IMR-90 (cell line): Measurements from ENCODE around the gene BMP7. TPM values are rescaled to one million over a fixed set of nuclear protein-coding genes. Genes with fewer than 3 reads are reported as not detected.

Experiments
- ATAC-seq: fragments of 200-7000 bp; cut with Tn5 transposase; 2 replicates; pipeline ENCODE4 v1.9.1; 2020; ENCODE audit warnings: low read depth, mild to moderate bottlenecking, moderate library complexity
- BruUV-seq: library from RNA; stranded (reverse); fragments of 400-500 nt; replicated peaks from 2 replicates; lab custom pipeline; 2021; lab: Mats Ljungman, UMichigan
- CTCF ChIA-PET: fragments of 300-600 bp; formaldehyde crosslinking; extraction: SDS; loops from one replicate; lab custom pipeline; 2021; ENCODE audit warnings: antibody characterized with exemption; lab: Yijun Ruan, JAX
- POLR2A ChIA-PET: fragments of 300-600 bp; sonication (Branson Sonifier 250); formaldehyde crosslinking; loops from one replicate; lab custom pipeline; 2022; ENCODE audit warnings: antibody characterized with exemption; ENCODE audit not compliant: unreplicated experiment; lab: Charles Lee
- DNase-seq: peaks from one replicate; pipeline ENCODE4 v3.0.0; 2013
- H2AFZ ChIP-seq: replicated peaks from 2 replicates; pipeline ENCODE3; 2013; ENCODE audit warnings: low read length, mild to moderate bottlenecking; ENCODE audit not compliant: poor library complexity
- H2AK5ac ChIP-seq: 2 replicates; pipeline ENCODE4 v1.6.1; 2013; ENCODE audit warnings: low read depth, low read length, inconsistent platforms
- H2AK9ac ChIP-seq: replicated peaks from 2 replicates; pipeline ENCODE3; 2013; ENCODE audit warnings: mild to moderate bottlenecking, low read depth, low read length, moderate library complexity; ENCODE audit not compliant: poor library complexity
- H2BK120ac ChIP-seq: 2 replicates; pipeline ENCODE4 v1.6.1; 2013; ENCODE audit warnings: low read depth, low read length, inconsistent platforms
- H2BK15ac ChIP-seq: 3 replicates; pipeline ENCODE4 v1.6.1; 2013; ENCODE audit warnings: low read depth, low read length, inconsistent platforms
- H2BK20ac ChIP-seq: 2 replicates; pipeline ENCODE4 v1.6.1; 2013; ENCODE audit warnings: low read depth, mild to moderate bottlenecking, inconsistent platforms, low read length, moderate library complexity
- H2BK5ac ChIP-seq: 2 replicates; pipeline ENCODE4 v1.6.1; 2013; ENCODE audit warnings: mild to moderate bottlenecking, low read depth, low read length, inconsistent platforms; ENCODE audit not compliant: poor library complexity, severe bottlenecking
- H3K14ac ChIP-seq: replicated peaks from 2 replicates; pipeline ENCODE4 v1.6.1; 2013; ENCODE audit warnings: low read depth, low read length, inconsistent platforms
- H3K18ac ChIP-seq: 2 replicates; pipeline ENCODE4 v1.6.1; 2013; ENCODE audit warnings: low read depth, low read length, control low read depth
- H3K23ac ChIP-seq: 2 replicates; pipeline ENCODE4 v1.6.1; 2013; ENCODE audit warnings: low read depth, low read length, inconsistent platforms
- H3K27ac ChIP-seq: 2 replicates; pipeline ENCODE4 v1.5.1; 2013; ENCODE audit warnings: mild to moderate bottlenecking, control low read depth, low read length; ENCODE audit not compliant: insufficient read depth
- H3K27me3 ChIP-seq: 2 replicates; pipeline ENCODE4 v1.6.1; 2013; ENCODE audit warnings: low read length; ENCODE audit not compliant: control insufficient read depth, insufficient read depth
- H3K36me3 ChIP-seq: 2 replicates; pipeline ENCODE4 v1.6.1; 2013; ENCODE audit warnings: low read length, mixed read lengths; ENCODE audit not compliant: control insufficient read depth, insufficient read depth
- H3K4ac ChIP-seq: 2 replicates; pipeline ENCODE4 v1.6.1; 2013; ENCODE audit warnings: low read depth, low read length, inconsistent platforms
- H3K4me1 ChIP-seq: 2 replicates; pipeline ENCODE4 v1.6.1; 2013; ENCODE audit warnings: low read length, mixed read lengths; ENCODE audit not compliant: control insufficient read depth, insufficient read depth
- H3K4me2 ChIP-seq: 2 replicates; pipeline ENCODE4 v1.6.1; 2013; ENCODE audit warnings: low read depth, mild to moderate bottlenecking, control low read depth, low read length, moderate library complexity
- H3K4me3 ChIP-seq: 2 replicates; pipeline ENCODE4 v1.5.1; 2013; ENCODE audit warnings: low read depth, mild to moderate bottlenecking, control low read depth, low read length, moderate library complexity; ENCODE audit not compliant: insufficient read depth
- H3K56ac ChIP-seq: 2 replicates; pipeline ENCODE4 v1.6.1; 2013; ENCODE audit warnings: low read length, inconsistent platforms; ENCODE audit not compliant: insufficient read depth; ENCODE audit errors: extremely low read depth
- H3K79me1 ChIP-seq, 2 experiments: 2 replicates each; pipeline ENCODE4 v1.6.1; 2013; ENCODE audit warnings: low read length in 2 of 2, inconsistent platforms in 1 of 2, low read depth in 1 of 2
- H3K9ac ChIP-seq: 2 replicates; pipeline ENCODE4 v1.6.1; 2013; ENCODE audit warnings: low read depth, low read length, control low read depth
- H3K9me1 ChIP-seq: 2 replicates; pipeline ENCODE4 v1.6.1; 2013; ENCODE audit warnings: low read length, inconsistent platforms; ENCODE audit not compliant: insufficient read depth
- H3K9me3 ChIP-seq: 2 replicates; pipeline ENCODE4 v1.6.1; 2013; ENCODE audit warnings: low read length; ENCODE audit not compliant: control insufficient read depth, insufficient read depth
- H4K20me1 ChIP-seq: 2 replicates; pipeline ENCODE4 v1.6.1; 2013; ENCODE audit warnings: low read length, inconsistent platforms; ENCODE audit not compliant: insufficient read depth
- H4K5ac ChIP-seq: 2 replicates; pipeline ENCODE4 v1.6.1; 2013; ENCODE audit warnings: mild to moderate bottlenecking, low read depth, low read length, control low read depth
- H4K8ac ChIP-seq, 2 experiments: 2 replicates each; pipeline ENCODE4 v1.6.1; 2013; ENCODE audit warnings: low read depth in 2 of 2, low read length in 2 of 2, control low read depth in 1 of 2, inconsistent platforms in 1 of 2
- H4K91ac ChIP-seq: 2 replicates; pipeline ENCODE4 v1.6.1; 2013; ENCODE audit warnings: low read depth, low read length, inconsistent platforms; ENCODE audit not compliant: insufficient read depth
- BHLHE40 ChIP-seq: fragments of 150-350 bp; IDR thresholded peaks from 2 replicates; pipeline ENCODE4 v1.6.1; 2016; ENCODE audit warnings: mild to moderate bottlenecking, low read depth, low read length
- CEBPB ChIP-seq: IDR thresholded peaks from 2 replicates; pipeline ENCODE4 v1.6.1; 2012; ENCODE audit warnings: low read depth, low read length, improper control_type of control experiment
- CHD1 ChIP-seq: IDR thresholded peaks from 2 replicates; pipeline ENCODE4 v1.6.1; 2012; ENCODE audit warnings: low read depth, low read length, improper control_type of control experiment
- CTCF ChIP-seq: conservative IDR thresholded peaks from 2 replicates; pipeline ENCODE4 v1.5.1; 2012; ENCODE audit warnings: mild to moderate bottlenecking, low read depth, low read length, improper control_type of control experiment
- ELK1 ChIP-seq: fragments of 150-350 bp; IDR thresholded peaks from 2 replicates; pipeline ENCODE4 v1.6.1; 2016; ENCODE audit warnings: low read depth, mild to moderate bottlenecking, low read length, moderate library complexity, borderline replicate concordance
- FOS ChIP-seq: fragments of 150-350 bp; IDR thresholded peaks from 2 replicates; pipeline ENCODE4 v1.6.1; 2016; ENCODE audit warnings: low read depth, low read length
- MAFK ChIP-seq: IDR thresholded peaks from 2 replicates; pipeline ENCODE4 v1.6.1; 2012; ENCODE audit warnings: low read depth, low read length, improper control_type of control experiment
- MAZ ChIP-seq: IDR thresholded peaks from 2 replicates; pipeline ENCODE4 v1.6.1; 2012; ENCODE audit warnings: low read depth, mild to moderate bottlenecking, low read length, improper control_type of control experiment, moderate library complexity, borderline replicate concordance
- MXI1 ChIP-seq: IDR thresholded peaks from 2 replicates; pipeline ENCODE4 v1.6.1; 2012; ENCODE audit warnings: low read depth, mild to moderate bottlenecking, low read length, moderate library complexity, borderline replicate concordance
- NFE2L2 ChIP-seq: fragments of 150-350 bp; IDR thresholded peaks from 2 replicates; pipeline ENCODE4 v1.6.1; 2016; ENCODE audit warnings: low read depth, mild to moderate bottlenecking, low read length
- POLR2A ChIP-seq: IDR thresholded peaks from 2 replicates; pipeline ENCODE4 v1.6.1; 2012; ENCODE audit warnings: mild to moderate bottlenecking, low read depth, low read length
- RAD21 ChIP-seq: IDR thresholded peaks from 2 replicates; pipeline ENCODE4 v1.6.1; 2012; ENCODE audit warnings: low read length, improper control_type of control experiment
- RCOR1 ChIP-seq: IDR thresholded peaks from 2 replicates; pipeline ENCODE4 v1.6.1; 2012; ENCODE audit warnings: mild to moderate bottlenecking, low read length, improper control_type of control experiment; ENCODE audit not compliant: insufficient replicate concordance
- RFX5 ChIP-seq: IDR thresholded peaks from 2 replicates; pipeline ENCODE4 v1.8.0; 2012; ENCODE audit warnings: low read depth, mild to moderate bottlenecking, low read length, moderate library complexity
- SMC3 ChIP-seq: fragments of 150-350 bp; IDR thresholded peaks from 2 replicates; pipeline ENCODE4 v1.6.1; 2016; ENCODE audit warnings: low read depth, mild to moderate bottlenecking, antibody characterized with exemption, low read length, moderate library complexity
- USF2 ChIP-seq: fragments of 150-350 bp; IDR thresholded peaks from 2 replicates; pipeline ENCODE4 v1.6.1; 2017; ENCODE audit warnings: mild to moderate bottlenecking, antibody characterized with exemption, low read length, low read depth
- WGBS, 2 experiments: methylation state at CpG; one replicate each; pipeline versions ENCODE4 v1.1.5 to v1.1.7; 2013; ENCODE audit warnings: missing lambda C conversion rate in 2 of 2; ENCODE audit not compliant: insufficient read length in 1 of 2; ENCODE audit errors: extremely low coverage in 2 of 2; 5-methylcytosine and 5-hydroxymethylcytosine counted together
- dilution Hi-C: fragments of 300-500 bp; cut with HindIII; formaldehyde crosslinking; loops from one replicate; pipeline ENCODE4 v1.14.3; 2018; ENCODE audit warnings: low sequenced_read_pairs; ENCODE audit not compliant: unreplicated experiment
- in situ Hi-C: fragments of 300-500 bp; cut with MboI; formaldehyde crosslinking; loops from 3 replicates; pipeline ENCODE4 v1.14.3; 2019; ENCODE audit warnings: low sequenced_read_pairs, inconsistent platforms, mixed read lengths
- intact Hi-C: fragments of 100-400 bp; cut with micrococcal nuclease; formaldehyde crosslinking; loops from 2 replicates; pipeline ENCODE4 v1.10.0; 2022
- polyA plus RNA-seq, 3 experiments: library from polyadenylated mRNA; depleted of rRNA; stranded (reverse); fragments of >200 nt; gene quantifications; 2 replicates each; pipeline ENCODE4 v1.2.3, GENCODE V29; 2012; ENCODE audit warnings: low replicate concordance in 1 of 3
- total RNA-seq: library from RNA; depleted of rRNA; stranded (reverse); fragments of >200 nt; gene quantifications from 2 replicates; pipeline ENCODE4 v1.2.3, GENCODE V29; 2012

BMP7 gene
- total and polyA plus RNA-seq, 2 of the 4 experiments (the other 2 are of a cell fraction): not detected

- Histone ChIP-seq H3K23ac (no peak overlapping the region), H3K4ac (no peak overlapping the region), H3K79me1 (no peaks in the 10 kb centered on the region), H2AK5ac (no peak overlapping the region), H3K14ac (no peak overlapping the region), H3K9ac (no peak overlapping the region), H3K27ac (no peak overlapping the region), H3K56ac (no peak overlapping the region), H3K9me3 (no peaks in the 10 kb centered on the region), H2AK9ac (no peak overlapping the region), H4K5ac (no peak overlapping the region), H3K4me3 (no peak overlapping the region), H2BK20ac (no peak overlapping the region), H2BK5ac (no peak overlapping the region), H3K27me3 (peaks cover 2% of the 10 kb centered on the region; the same call in 1 of the 2 replicates), H2AFZ (no peak overlapping the region), H4K8ac (no peak overlapping the region), H2BK120ac (no peak overlapping the region), H3K4me1 (no peaks in the 10 kb centered on the region), H3K9me1 (no peaks in the 10 kb centered on the region), H3K4me2 (no peak overlapping the region), H2BK15ac (no peak overlapping the region), H4K20me1 (no peaks in the 10 kb centered on the region), H3K18ac (no peak overlapping the region), H3K36me3 (no peaks in the 10 kb centered on the region), H4K91ac (no peak overlapping the region)
- DNase-seq (no peak), ATAC-seq (no peak)
- no TSS peak for BruUV-seq
- intact Hi-C loops (no loop called here), in situ Hi-C loops (no loop called here), dilution Hi-C loops (no loop called here)
- ChIA-PET CTCF (no interaction called here), POLR2A (no interaction called here)
- no peak for TF ChIP-seq RAD21
- no peak for TF ChIP-seq MAFK
- TF ChIP-seq MAZ: no peak
- TF ChIP-seq POLR2A: no peak
- no peak for TF ChIP-seq MXI1
- no peak for TF ChIP-seq CHD1
- TF ChIP-seq CTCF: no peak
- no peak for TF ChIP-seq ELK1
- no peak for TF ChIP-seq RCOR1
- TF ChIP-seq NFE2L2: no peak
- no peak for TF ChIP-seq FOS
- no peak for TF ChIP-seq CEBPB
- TF ChIP-seq SMC3: no peak
- TF ChIP-seq BHLHE40: no peak
- no peak for TF ChIP-seq USF2
- no peak for TF ChIP-seq RFX5
- 73% methylated on average over 2 of the region's 5 CpGs; no CpG with 5 or more reads in 1 of the 2 experiments for WGBS, 2 experiments
These were observed 47.5 kb upstream of the BMP7 start for GRCh38 chr20:57313951-57314350.
